Measurements from ENCODE around the gene POU6F2.

Gene POU6F2

GRCh38 chr7:39073432-39073831 lies 95.7 kb downstream of the POU6F2 start:
- no peak for DNase-seq

GRCh38 chr7:39075210-39075609 lies 97.5 kb downstream of the POU6F2 start:
- no peak for DNase-seq

GRCh38 chr7:39083781-39084180 lies 106.1 kb downstream of the POU6F2 start:
- DNase-seq: no peak

GRCh38 chr7:39084349-39084748 lies 106.6 kb downstream of the POU6F2 start:
- no peak for DNase-seq

GRCh38 chr7:39085189-39085588 lies 107.5 kb downstream of the POU6F2 start:
- DNase-seq: no peak

- DNase-seq: no peak
These were observed 107.9 kb downstream of the POU6F2 start for GRCh38 chr7:39085590-39086049.

GRCh38 chr7:39086638-39087360 lies 109.1 kb downstream of the POU6F2 start:
- no peak for DNase-seq

- DNase-seq: no peak
These were observed 111.3 kb downstream of the POU6F2 start for GRCh38 chr7:39088730-39089593.

- DNase-seq: no peak
These were observed 113.4 kb downstream of the POU6F2 start for GRCh38 chr7:39091145-39091544.

- no peak for DNase-seq
These were observed 114.1 kb downstream of the POU6F2 start for GRCh38 chr7:39091774-39092173.

- DNase-seq: no peak
These were observed 117.0 kb downstream of the POU6F2 start for GRCh38 chr7:39094731-39095130.

GRCh38 chr7:39095875-39096619 lies 118.3 kb downstream of the POU6F2 start:
- no peak for DNase-seq

GRCh38 chr7:39098506-39098905 lies 120.8 kb downstream of the POU6F2 start:
- DNase-seq: no peak

- no peak for DNase-seq
These were observed 121.4 kb downstream of the POU6F2 start for GRCh38 chr7:39099146-39099545.

GRCh38 chr7:39100270-39100669 lies 122.6 kb downstream of the POU6F2 start:
- no peak for DNase-seq

GRCh38 chr7:39102234-39102633 lies 124.5 kb downstream of the POU6F2 start:
- no peak for DNase-seq

GRCh38 chr7:39105720-39106119 lies 128.0 kb downstream of the POU6F2 start:
- no peak for DNase-seq

GRCh38 chr7:39125846-39126245 lies 148.1 kb downstream of the POU6F2 start:
- DNase-seq: no peak

GRCh38 chr7:39127058-39127457 lies 149.3 kb downstream of the POU6F2 start:
- no peak for DNase-seq

GRCh38 chr7:39128287-39128843 lies 150.7 kb downstream of the POU6F2 start:
- no peak for DNase-seq

- no peak for DNase-seq
These were observed 152.6 kb downstream of the POU6F2 start for GRCh38 chr7:39130274-39130673.

- peak; percentile 1 for DNase-seq
These were observed 153.3 kb downstream of the POU6F2 start for GRCh38 chr7:39130857-39131526.

Data from stimulated activated CD4-positive, alpha-beta T cell treated with anti-CD3 and anti-CD28 coated beads, Interleukin-15, amount 100 ng/mL, for 24 hours (primary cell).